ENCODE measurements around the gene PPA2.

- no peak for TF ChIP-seq POLR2A (IDR thresholded peaks at IDR 0.05)
- no peak for TF ChIP-seq CTCF (IDR thresholded peaks at IDR 0.05)
- TF ChIP-seq POLR2AphosphoS5 (IDR thresholded peaks at IDR 0.05), result no peak
These were observed 117.7 kb downstream of the PPA2 start for GRCh38 chr4:105356194-105356593.

Data from prostate gland (tissue), 2 donors.